ENCODE results near the gene SRGAP3.

DNA sequence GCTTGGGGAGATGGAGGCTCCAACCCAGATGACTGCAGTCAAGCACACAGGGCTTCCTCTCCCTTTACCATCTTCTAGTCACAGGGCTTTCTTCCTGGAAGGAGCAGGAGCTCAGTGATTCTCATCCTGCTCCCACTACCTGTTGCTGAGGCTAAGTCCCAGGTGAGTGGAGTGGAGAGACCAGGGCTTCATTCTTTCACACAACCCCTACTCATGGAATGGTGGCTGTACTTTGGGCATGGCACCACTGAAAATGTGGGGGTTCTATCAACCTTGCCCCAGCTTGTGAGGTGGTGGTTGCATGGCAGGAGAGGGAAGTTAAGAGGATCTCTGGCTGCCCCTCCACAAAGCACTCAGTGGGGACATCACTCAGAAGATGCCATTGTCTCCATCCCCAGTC lies 249.4 kb downstream of the SRGAP3 start:
- TF ChIP-seq NR1H2 (CRISPR knock-in tag; IDR thresholded peaks at IDR 0.05) (no peak), RELA (CRISPR knock-in tag; IDR thresholded peaks at IDR 0.05; ENCODE audit: borderline replicate concordance) (no peak)
- TF ChIP-seq, protein P1, sequence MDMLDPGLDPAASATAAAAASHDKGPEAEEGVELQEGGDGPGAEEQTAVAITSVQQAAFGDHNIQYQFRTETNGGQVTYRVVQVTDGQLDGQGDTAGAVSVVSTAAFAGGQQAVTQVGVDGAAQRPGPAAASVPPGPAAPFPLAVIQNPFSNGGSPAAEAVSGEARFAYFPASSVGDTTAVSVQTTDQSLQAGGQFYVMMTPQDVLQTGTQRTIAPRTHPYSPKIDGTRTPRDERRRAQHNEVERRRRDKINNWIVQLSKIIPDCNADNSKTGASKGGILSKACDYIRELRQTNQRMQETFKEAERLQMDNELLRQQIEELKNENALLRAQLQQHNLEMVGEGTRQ (CRISPR knock-in tag; IDR thresholded peaks at IDR 0.05): no peak

Data from WTC11 (cell line).